Transverse colon (tissue), 4 donors: ENCODE data around the gene MOGAT1. TPM values are rescaled to one million over a fixed set of nuclear protein-coding genes. Genes with fewer than 3 reads are reported as not detected.
"Not testable (repeated sequence)": the region's sequence is repeated elsewhere in the genome, so short reads cannot be mapped to it uniquely, and the experiment has no call there.

Experiments used
- DNase-seq: peaks from one replicate; pipeline ENCODE4 v3.0.0-alpha.2; 2019
- H3K27ac ChIP-seq, 4 donors: fragments of 200-600 bp; sonication (generic); 2 replicates each; pipeline ENCODE4 v1.5.1; 2016 to 2018; ENCODE audit warnings: inconsistent platforms in 4 of 4
- H3K27me3 ChIP-seq: fragments of 200-600 bp; sonication (generic); 2 replicates; pipeline ENCODE4 v1.5.1; 2017; ENCODE audit warnings: inconsistent platforms
- H3K36me3 ChIP-seq, 4 donors: fragments of 200-600 bp; sonication (generic); 2 replicates each; pipeline ENCODE4 v1.5.1; 2017 to 2019; ENCODE audit warnings: inconsistent platforms in 4 of 4
- H3K4me1 ChIP-seq, 4 donors: fragments of 200-600 bp; sonication (generic); 2 replicates each; pipeline ENCODE4 v1.5.1; 2017 to 2020; ENCODE audit warnings: inconsistent platforms in 4 of 4
- H3K4me3 ChIP-seq, 4 donors: fragments of 200-600 bp; sonication (generic); 1 replicate in 1 of 4; 2 replicates in 3 of 4; pipeline versions ENCODE4 v1.5.1 to v1.6.1; 2017 to 2019; ENCODE audit warnings: inconsistent platforms in 4 of 4
- H3K9me3 ChIP-seq, 2 donors: fragments of 200-600 bp; sonication (generic); 2 replicates each; pipeline ENCODE4 v1.5.1; 2017 to 2019; ENCODE audit warnings: inconsistent platforms in 2 of 2
- EP300 ChIP-seq: sonication (generic); formaldehyde crosslinking; IDR thresholded peaks from one replicate; pipeline ENCODE4 v1.6.1; 2017; ENCODE audit warnings: antibody characterized with exemption, low read depth
- POLR2A ChIP-seq: fragments of 450-650 bp; IDR thresholded peaks from one replicate; pipeline ENCODE4 v1.6.1; 2016; ENCODE audit warnings: antibody characterized with exemption, mild to moderate bottlenecking, moderate library complexity
- POLR2AphosphoS5 ChIP-seq, 3 donors: sonication (generic); formaldehyde crosslinking; IDR thresholded peaks; one replicate each; pipeline ENCODE4 v1.6.1; 2016; ENCODE audit warnings: antibody characterized with exemption in 3 of 3
- WGBS, 2 donors: methylation state at CpG; one replicate each; pipeline ENCODE4 v1.1.5; 2018; ENCODE audit warnings: low coverage in 1 of 2; 5-methylcytosine and 5-hydroxymethylcytosine counted together
- in situ Hi-C, 4 donors: fragments of 200-750 bp; cut with MboI; loops; one replicate each; pipeline versions ENCODE4 v1.15.0 to v1.15.1; 2017; ENCODE audit warnings: low sequenced_read_pairs in 3 of 4, low pct_ligation_motif_present in 1 of 4, low pct_unique_long_range_greater_than_20kb in 1 of 4
- intact Hi-C: fragments of 100-400 bp; cut with DNase I; formaldehyde crosslinking; loops from one replicate; pipeline ENCODE4 v1.15.1; 2023; ENCODE audit warnings: low total_unique reads
- total RNA-seq, 4 donors: library from RNA; depleted of rRNA; stranded (reverse); fragments of >200 nt; gene quantifications; one replicate each; pipeline ENCODE4 v1.1.0, GENCODE V29; 2016
- TF ChIP-seq, protein P1 (sequence below), 5 experiments: fragments of 200-600 bp in 3 of 5; fragments of 450-650 bp in 2 of 5; sonication (generic) in 3 of 5; IDR thresholded peaks; 1 replicate in 2 of 5; 2 replicates in 3 of 5; pipeline ENCODE4 v1.5.1; 2016 to 2017; ENCODE audit warnings: antibody characterized with exemption in 5 of 5, inconsistent platforms in 3 of 5, mild to moderate bottlenecking in 2 of 5, moderate library complexity in 1 of 5

The MOGAT1 gene
- total RNA-seq, 4 donors from 2014 or later = 0.80 TPM; not detected in 3

DNA sequence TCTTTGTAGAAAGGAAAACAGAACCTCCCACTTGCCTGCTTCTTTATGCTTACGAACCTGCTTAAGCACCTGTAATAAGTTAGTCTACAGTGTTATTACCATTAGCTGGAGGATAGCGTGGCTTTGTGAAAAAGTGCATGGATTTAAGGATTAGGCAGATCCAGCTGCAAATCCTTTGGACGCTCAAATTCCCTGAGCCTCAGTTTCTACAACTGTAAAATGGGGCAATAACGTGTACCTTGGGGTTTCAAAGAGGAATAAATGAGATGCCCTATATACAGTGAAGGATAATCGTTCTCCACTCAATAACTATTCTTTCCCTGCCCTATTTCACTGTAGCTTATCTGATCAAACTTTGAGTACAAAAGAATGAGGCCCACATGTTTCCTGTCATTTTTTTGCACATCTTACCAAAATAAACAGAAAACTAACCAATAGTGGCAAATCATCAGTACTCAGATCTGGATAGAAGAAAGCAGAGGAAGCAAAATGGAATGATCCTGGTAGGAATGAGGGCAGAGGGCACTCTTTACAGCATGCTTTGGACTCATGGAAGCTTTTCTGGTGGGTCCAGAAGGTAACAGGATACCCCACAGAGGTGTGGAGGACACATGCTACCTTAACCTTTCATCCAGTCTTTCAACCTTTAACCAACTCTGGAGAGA, 14.8 kb downstream of the MOGAT1 start:
- Histone ChIP-seq H3K9me3 (no peaks in the 10 kb centered on the region), H3K36me3 (no peaks in the 10 kb centered on the region), H3K4me1 (no peaks in the 10 kb centered on the region), H3K27ac (no peak overlapping the region), H3K27me3 (no peaks in the 10 kb centered on the region), H3K4me3 (no peak overlapping the region)
- TF ChIP-seq POLR2AphosphoS5 (IDR thresholded peaks at IDR 0.05) (no peak), EP300 (no peak), POLR2A (no peak)
- TF ChIP-seq, protein P1, sequence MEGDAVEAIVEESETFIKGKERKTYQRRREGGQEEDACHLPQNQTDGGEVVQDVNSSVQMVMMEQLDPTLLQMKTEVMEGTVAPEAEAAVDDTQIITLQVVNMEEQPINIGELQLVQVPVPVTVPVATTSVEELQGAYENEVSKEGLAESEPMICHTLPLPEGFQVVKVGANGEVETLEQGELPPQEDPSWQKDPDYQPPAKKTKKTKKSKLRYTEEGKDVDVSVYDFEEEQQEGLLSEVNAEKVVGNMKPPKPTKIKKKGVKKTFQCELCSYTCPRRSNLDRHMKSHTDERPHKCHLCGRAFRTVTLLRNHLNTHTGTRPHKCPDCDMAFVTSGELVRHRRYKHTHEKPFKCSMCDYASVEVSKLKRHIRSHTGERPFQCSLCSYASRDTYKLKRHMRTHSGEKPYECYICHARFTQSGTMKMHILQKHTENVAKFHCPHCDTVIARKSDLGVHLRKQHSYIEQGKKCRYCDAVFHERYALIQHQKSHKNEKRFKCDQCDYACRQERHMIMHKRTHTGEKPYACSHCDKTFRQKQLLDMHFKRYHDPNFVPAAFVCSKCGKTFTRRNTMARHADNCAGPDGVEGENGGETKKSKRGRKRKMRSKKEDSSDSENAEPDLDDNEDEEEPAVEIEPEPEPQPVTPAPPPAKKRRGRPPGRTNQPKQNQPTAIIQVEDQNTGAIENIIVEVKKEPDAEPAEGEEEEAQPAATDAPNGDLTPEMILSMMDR (IDR thresholded peaks at IDR 0.05) = no peak
- no peak for DNase-seq
- in situ Hi-C loops = loop anchor here in 2 of 4 donors (10.0 kb wide), 1 partner anchor 219 kb away; no protein-coding TSS in a partner anchor
- intact Hi-C loops = no loop called here
- WGBS, 2 donors = 75 to 76% methylated on average over 5 of the region's 5 CpGs

DNA sequence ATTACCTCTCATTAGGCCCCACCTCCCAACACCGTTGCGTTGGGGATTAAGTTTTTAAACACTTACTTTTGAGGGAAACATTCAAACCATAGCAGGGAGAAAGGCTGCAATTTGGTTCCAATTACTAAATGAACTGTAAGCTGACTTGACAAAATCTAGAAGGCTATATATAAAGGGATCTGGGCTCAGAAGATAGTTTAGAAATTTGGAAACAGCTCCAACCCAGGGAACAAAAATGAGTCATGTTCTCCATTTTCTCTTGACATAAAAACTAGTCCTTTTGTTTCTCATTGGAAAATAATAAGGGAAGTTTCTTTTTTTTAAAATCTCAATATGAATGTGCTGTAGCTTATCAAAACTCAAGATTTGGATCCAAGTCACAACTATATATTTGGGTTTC, 17.5 kb downstream of the MOGAT1 start:
- no peaks in the 10 kb centered on the region for H3K4me1 ChIP-seq
- TF ChIP-seq POLR2A = no peak
- no peak for TF ChIP-seq POLR2AphosphoS5 (IDR thresholded peaks at IDR 0.05)
- TF ChIP-seq, protein P1 (IDR thresholded peaks at IDR 0.05) = no peak
- TF ChIP-seq EP300 = no peak
- no peak overlapping the region for H3K27ac ChIP-seq
- in situ Hi-C loops (loop anchor here in 2 of 4 donors (10.0 kb wide), 1 partner anchor 216 kb away; no protein-coding TSS in a partner anchor), intact Hi-C loops (no loop called here)
- no peaks in the 10 kb centered on the region for H3K9me3 ChIP-seq
- H3K27me3 ChIP-seq = no peaks in the 10 kb centered on the region
- H3K4me3 ChIP-seq = no peak overlapping the region
- H3K36me3 ChIP-seq = no peaks in the 10 kb centered on the region
- no peak for DNase-seq
- WGBS, 2 donors = 64 to 72% methylated on average over 2 of the region's 2 CpGs

DNA sequence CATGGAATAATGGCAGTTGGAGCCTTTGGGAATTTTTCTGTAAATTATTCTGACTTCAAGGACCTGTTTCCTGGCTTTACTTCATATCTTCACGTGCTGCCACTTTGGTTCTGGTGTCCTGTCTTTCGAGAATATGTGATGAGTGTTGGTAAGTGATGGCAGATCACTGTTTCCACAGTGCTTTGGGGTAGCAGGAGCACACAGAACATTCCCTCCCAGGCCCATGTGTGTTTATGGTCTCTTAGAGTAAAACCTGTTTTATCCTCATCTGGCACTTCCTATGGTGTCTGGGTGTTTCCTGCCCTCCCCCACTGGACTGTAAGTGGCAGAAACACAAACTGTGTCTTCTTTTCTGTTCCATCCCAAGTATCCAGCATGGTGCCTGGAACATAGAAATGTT, 17.9 kb downstream of the MOGAT1 start:
- Histone ChIP-seq H3K4me1 (no peaks in the 10 kb centered on the region), H3K4me3 (no peak overlapping the region), H3K27ac (no peak overlapping the region), H3K27me3 (no peaks in the 10 kb centered on the region), H3K9me3 (no peaks in the 10 kb centered on the region), H3K36me3 (no peaks in the 10 kb centered on the region)
- in situ Hi-C loops (loop anchor here in 2 of 4 donors (10.0 kb wide), 1 partner anchor 215 kb away; no protein-coding TSS in a partner anchor), intact Hi-C loops (no loop called here)
- no peak for TF ChIP-seq EP300
- no peak for TF ChIP-seq POLR2AphosphoS5 (IDR thresholded peaks at IDR 0.05)
- TF ChIP-seq POLR2A = no peak
- TF ChIP-seq, protein P1 (IDR thresholded peaks at IDR 0.05) = no peak
- WGBS, 2 donors = 85 to 100% methylated on average over 1 to 2 of the region's 2 CpGs
- DNase-seq = no peak

DNA sequence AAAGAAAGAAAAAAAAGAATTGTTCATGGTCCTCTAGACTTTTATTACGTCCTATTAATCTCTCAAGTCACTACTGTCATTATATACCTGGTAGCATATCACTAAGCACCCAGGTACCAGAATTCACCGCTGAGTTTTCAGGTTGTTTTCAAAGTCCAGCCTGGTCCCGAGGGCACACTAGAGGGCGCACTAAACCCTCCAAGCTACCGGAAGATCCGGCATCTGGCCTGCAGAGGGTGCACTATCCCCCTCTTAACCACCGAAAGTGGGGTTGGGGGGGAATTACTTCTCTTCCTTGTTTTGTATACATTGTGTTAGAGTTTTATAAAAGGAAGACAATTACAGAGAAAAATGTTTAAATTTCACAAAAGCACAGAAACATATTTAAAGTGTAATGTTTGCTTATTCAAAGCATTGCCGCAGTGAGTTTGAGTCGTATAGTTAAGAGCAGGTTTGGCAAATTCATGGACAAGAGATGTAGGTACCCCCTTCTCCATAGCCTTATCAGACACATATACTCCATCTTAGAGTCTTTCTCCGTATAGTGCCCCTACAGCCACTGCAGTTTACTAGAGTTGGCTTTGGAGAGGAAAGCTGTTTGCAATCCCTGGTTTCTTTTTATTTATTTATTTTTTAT, 19.2 kb downstream of the MOGAT1 start:
- 27 to 46% methylated on average over 6 to 10 of the region's 10 CpGs for WGBS, 2 donors
- in situ Hi-C loops = no loop called here
- intact Hi-C loops = no loop called here
- Histone ChIP-seq H3K27ac (no peak overlapping the region), H3K36me3 (no peaks in the 10 kb centered on the region), H3K4me1 (no peaks in the 10 kb centered on the region), H3K4me3 (no peak overlapping the region), H3K27me3 (no peaks in the 10 kb centered on the region), H3K9me3 (no peaks in the 10 kb centered on the region)
- DNase-seq = peak; percentile 81
- TF ChIP-seq EP300 (no peak), POLR2A (no peak), POLR2AphosphoS5 (IDR thresholded peaks at IDR 0.05) (no peak)
- TF ChIP-seq, protein P1 (IDR thresholded peaks at IDR 0.05) = peak; percentile 90 to 96 (median 92)

DNA sequence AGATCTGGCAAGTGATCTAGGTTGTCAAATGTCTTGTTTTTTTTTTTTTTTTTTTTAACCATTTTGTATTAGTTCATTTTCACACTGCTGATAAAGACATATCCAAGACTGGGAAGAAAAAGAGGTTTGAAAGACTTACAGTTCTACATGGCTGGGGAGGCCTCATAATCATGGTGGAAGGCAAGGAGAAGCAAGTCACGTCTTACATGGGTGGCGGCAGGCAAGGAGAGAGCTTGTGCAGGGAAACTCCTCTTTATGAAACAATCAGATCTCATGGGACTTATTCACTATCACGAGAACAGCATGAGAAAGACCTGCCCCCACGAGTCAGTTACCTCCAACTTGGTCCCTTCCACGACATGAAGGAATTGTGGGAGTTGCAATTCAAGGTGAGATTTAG, 22.0 kb downstream of the MOGAT1 start:
- H3K36me3 ChIP-seq, H3K4me1 ChIP-seq, H3K27me3 ChIP-seq, intact Hi-C loops, H3K4me3 ChIP-seq, DNase-seq, H3K27ac ChIP-seq, H3K9me3 ChIP-seq, in situ Hi-C loops: not testable (repeated sequence)
- 69 to 85% methylated on average over 5 of the region's 5 CpGs for WGBS, 2 donors
